ENCODE measurements around the gene FUT3.

- TF ChIP-seq POLR2A (IDR thresholded peaks at IDR 0.05; ENCODE audit: low read depth, low read length) (no peak), TAF1 (IDR thresholded peaks at IDR 0.05; ENCODE audit: low read depth, low read length) (no peak), POLR2AphosphoS5 (IDR thresholded peaks at IDR 0.05; ENCODE audit: low read depth, low read length) (no peak)
Observed at GRCh38 chr19:5809469-5809868, 41.8 kb downstream of the FUT3 start.
